Naive thymus-derived CD4-positive, alpha-beta T cell (primary cell): ENCODE data around the gene NR1H4. TPM values are rescaled to one million over a fixed set of nuclear protein-coding genes. Genes with fewer than 3 reads are reported as not detected.
"Not testable (repeated sequence)": the region's sequence is repeated elsewhere in the genome, so short reads cannot be mapped to it uniquely, and the experiment has no call there.

Experiments
- ATAC-seq: fragments of 150-1000 bp; cut with Tn5 transposase; 2 replicates; pipeline ENCODE4 v1.10.0; 2021; ENCODE audit warnings: mild to moderate bottlenecking, moderate library complexity
- CTCF ChIA-PET: fragments of 350-600 bp; sonication (Branson Sonifier 250); formaldehyde crosslinking; loops from one replicate; lab custom pipeline; 2021; ENCODE audit warnings: antibody characterized with exemption; lab: Charles Lee
- POLR2A ChIA-PET: fragments of 350-600 bp; sonication (Branson Sonifier 250); formaldehyde crosslinking; loops from one replicate; lab custom pipeline; 2021; ENCODE audit warnings: antibody characterized with exemption, inconsistent platforms; lab: Charles Lee
- DNase-seq, 9 donors: peaks; one replicate each; pipeline versions ENCODE4 v3.0.0 to v3.0.0-alpha.2; 2020 to 2022; ENCODE audit warnings: mixed read lengths in 1 of 9
- H3K27ac ChIP-seq: one replicate; pipeline ENCODE4 v1.7.0; 2013; ENCODE audit warnings: mild to moderate bottlenecking, low read depth, low read length, moderate library complexity
- H3K27me3 ChIP-seq, 2 donors: one replicate each; pipeline ENCODE4 v1.7.0; 2013; ENCODE audit warnings: low read length in 2 of 2, mild to moderate bottlenecking in 2 of 2, moderate library complexity in 2 of 2; ENCODE audit not compliant: control insufficient read depth in 2 of 2, insufficient read depth in 2 of 2
- H3K36me3 ChIP-seq, 3 experiments: 1 replicate in 2 of 3; 2 replicates in 1 of 3; pipeline ENCODE4 v1.7.0; 2013; ENCODE audit warnings: low read length in 3 of 3, mild to moderate bottlenecking in 3 of 3, moderate library complexity in 1 of 3; ENCODE audit not compliant: insufficient read depth in 3 of 3, control insufficient read depth in 2 of 3
- H3K4me1 ChIP-seq, 2 donors: one replicate each; pipeline ENCODE4 v1.7.0; 2013; ENCODE audit warnings: low read length in 2 of 2, mild to moderate bottlenecking in 2 of 2, moderate library complexity in 1 of 2; ENCODE audit not compliant: control insufficient read depth in 2 of 2, insufficient read depth in 2 of 2
- H3K4me3 ChIP-seq: 2 replicates; pipeline ENCODE4 v1.7.0; 2013; ENCODE audit warnings: mild to moderate bottlenecking, low read length
- H3K9me3 ChIP-seq, 3 experiments: 1 replicate in 2 of 3; 2 replicates in 1 of 3; pipeline ENCODE4 v1.7.0; 2013; ENCODE audit warnings: low read length in 3 of 3; ENCODE audit not compliant: control insufficient read depth in 2 of 3
- H3K27ac Mint-ChIP-seq, 9 donors: one replicate each; pipeline ENCODE4 v1.8.0; 2020 to 2022; ENCODE audit warnings: mixed read lengths in 9 of 9, mild to moderate bottlenecking in 8 of 9, moderate library complexity in 5 of 9, inconsistent platforms in 2 of 9
- H3K27me3 Mint-ChIP-seq, 5 donors: one replicate each; pipeline ENCODE4 v1.8.0; 2021 to 2022; ENCODE audit warnings: mixed read lengths in 5 of 5, mild to moderate bottlenecking in 1 of 5
- H3K36me3 Mint-ChIP-seq, 5 donors: one replicate each; pipeline ENCODE4 v1.8.0; 2020 to 2022; ENCODE audit warnings: mixed read lengths in 5 of 5, mild to moderate bottlenecking in 3 of 5, inconsistent platforms in 1 of 5
- H3K4me1 Mint-ChIP-seq, 7 donors: one replicate each; pipeline ENCODE4 v1.8.0; 2020 to 2022; ENCODE audit warnings: mixed read lengths in 7 of 7, mild to moderate bottlenecking in 3 of 7, inconsistent platforms in 1 of 7
- H3K4me3 Mint-ChIP-seq, 10 donors: one replicate each; pipeline ENCODE4 v1.8.0; 2020 to 2022; ENCODE audit warnings: mild to moderate bottlenecking in 10 of 10, mixed read lengths in 10 of 10, moderate library complexity in 6 of 10, inconsistent platforms in 2 of 10
- H3K9me3 Mint-ChIP-seq, 11 donors: one replicate each; pipeline ENCODE4 v1.8.0; 2020 to 2022; ENCODE audit warnings: mixed read lengths in 11 of 11, mild to moderate bottlenecking in 4 of 11, inconsistent platforms in 1 of 11, moderate library complexity in 1 of 11
- intact Hi-C, 2 donors: fragments of 100-400 bp; cut with micrococcal nuclease; formaldehyde crosslinking; loops; one replicate each; pipeline ENCODE4 v1.15.1; 2023
- polyA plus RNA-seq, 2 donors: library from polyadenylated mRNA; unstranded; fragments of 300-500 nt; fragmentation: Illumina TruSeq; gene quantifications; one replicate each; pipeline ENCODE4 v1.2.3, GENCODE V29; 2021
- total RNA-seq, 6 experiments: library from RNA in 5 of 6; stranded (reverse) in 5 of 6; gene quantifications; 1 replicate in 5 of 6; 2 replicates in 1 of 6; pipeline ENCODE4 v1.2.3 and lab custom pipeline; 2021 to 2026

NR1H4 gene
- total RNA-seq (not detected), polyA plus RNA-seq (not detected), total RNA-seq (lab: John Stamatoyannopoulos, UW) (not detected)

DNA sequence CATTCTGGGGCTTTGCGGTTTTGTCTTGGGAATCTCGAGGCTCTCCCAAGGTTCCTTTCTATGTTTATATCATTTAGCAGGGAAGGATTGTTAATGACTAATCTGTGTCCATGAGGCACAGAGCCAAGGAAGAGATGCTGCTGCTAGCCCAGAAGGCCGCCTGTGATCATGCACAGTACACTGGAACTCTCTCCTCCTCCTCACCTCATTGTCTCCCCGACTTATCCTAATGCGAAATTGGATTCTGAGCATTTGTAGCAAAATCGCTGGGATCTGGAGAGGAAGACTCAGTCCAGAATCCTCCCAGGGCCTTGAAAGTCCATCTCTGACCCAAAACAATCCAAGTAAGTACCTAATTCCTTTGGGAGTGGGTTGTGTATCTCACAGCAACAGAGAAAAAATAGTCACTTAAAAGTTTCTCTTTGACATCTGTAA is at the start of gene NR1H4:
NR1H4 (plus strand) TSS at position 151 of the 435 bp plus-strand sequence. CDS start 19,458 bp downstream, outside the sequence.
- no peaks in the 10 kb centered on the region for H3K36me3 ChIP-seq
- DNase-seq, result no peak
- ChIA-PET CTCF (no interaction called here), POLR2A (no interaction called here)
- no peaks in the 10 kb centered on the region for H3K4me1 ChIP-seq
- Mint-ChIP-seq H3K36me3 (no peaks in the 10 kb centered on the region), H3K27ac (no peak within 1 kb of the TSS), H3K4me1 (no peaks in the 10 kb centered on the region), H3K9me3 (peaks cover 0 to 2% (median 0%) of the 10 kb centered on the region in 11 donors), H3K4me3 (no peak within 1 kb of the TSS), H3K27me3 (peaks cover 3 to 23% (median 17%) of the 10 kb centered on the region in 5 donors)
- no peaks in the 10 kb centered on the region for H3K27me3 ChIP-seq
- ATAC-seq, result no peak
- no peak within 1 kb of the TSS for H3K4me3 ChIP-seq
- no peak within 1 kb of the TSS for H3K27ac ChIP-seq
- intact Hi-C loops, result no loop called here
- H3K9me3 ChIP-seq, result no peaks in the 10 kb centered on the region

DNA sequence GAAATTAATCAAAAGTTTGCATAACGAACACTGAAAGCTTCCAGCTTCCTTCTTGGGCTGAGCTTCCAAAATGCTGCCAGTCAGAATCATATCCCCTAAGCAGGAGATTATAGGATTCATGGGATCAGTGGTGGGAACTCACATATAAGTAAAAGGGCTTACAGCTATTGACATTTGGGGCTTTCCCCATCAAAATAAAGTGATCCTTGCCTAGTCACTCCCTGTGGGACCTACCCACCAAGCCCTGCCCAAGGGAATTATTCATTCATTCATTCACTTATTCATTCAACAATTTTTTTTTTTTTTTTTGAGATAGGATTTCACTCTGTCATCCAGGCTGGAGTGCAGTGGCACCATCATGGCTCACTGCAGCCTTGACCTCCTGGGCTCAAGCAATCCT is 47.5 kb upstream of the NR1H4 start:
- intact Hi-C loops, result no loop called here
- no peaks in the 10 kb centered on the region for H3K36me3 ChIP-seq
- Mint-ChIP-seq H3K36me3 (peaks cover 0 to 8% (median 0%) of the 10 kb centered on the region in 5 donors), H3K9me3 (peaks cover 4 to 20% (median 12%) of the 10 kb centered on the region in 11 donors), H3K4me3 (no peak overlapping the region), H3K4me1 (no peaks in the 10 kb centered on the region), H3K27me3 (peaks cover 0 to 23% (median 14%) of the 10 kb centered on the region in 5 donors), H3K27ac (no peak overlapping the region)
- CTCF ChIA-PET, result no interaction called here
- ATAC-seq (no peak), DNase-seq (no peak)
- H3K9me3 ChIP-seq, result no peaks in the 10 kb centered on the region
- no peak overlapping the region for H3K27ac ChIP-seq
- H3K27me3 ChIP-seq, result no peaks in the 10 kb centered on the region
- POLR2A ChIA-PET, result no interaction called here
- H3K4me3 ChIP-seq, result no peak overlapping the region
- H3K4me1 ChIP-seq, result no peaks in the 10 kb centered on the region

DNA sequence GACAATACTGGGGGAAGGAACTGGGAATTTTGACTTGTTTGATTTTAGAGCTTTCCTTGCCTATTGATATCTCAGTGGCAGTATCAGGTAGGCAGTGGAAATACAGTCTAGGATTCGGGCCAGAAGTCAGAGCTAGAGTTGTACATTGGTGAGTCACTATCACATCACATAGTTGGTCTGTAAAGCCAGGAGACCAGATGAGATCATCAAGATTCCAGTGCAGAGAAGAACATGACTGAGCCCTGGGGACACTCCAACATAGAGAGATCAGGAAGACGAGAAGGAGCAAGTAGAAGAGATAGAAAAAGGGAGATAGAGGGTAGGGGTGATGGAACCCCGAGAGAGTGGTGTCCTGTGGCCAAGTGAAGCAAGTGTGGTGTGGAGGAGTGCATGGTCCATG is 46.6 kb upstream of the NR1H4 start:
- Mint-ChIP-seq H3K36me3 (peaks cover 0 to 8% (median 0%) of the 10 kb centered on the region in 5 donors), H3K27ac (no peak overlapping the region), H3K27me3 (peaks cover 0 to 23% (median 14%) of the 10 kb centered on the region in 5 donors), H3K4me3 (no peak overlapping the region), H3K9me3 (peaks cover 4 to 20% (median 12%) of the 10 kb centered on the region in 11 donors), H3K4me1 (no peaks in the 10 kb centered on the region)
- H3K9me3 ChIP-seq, result no peaks in the 10 kb centered on the region
- H3K27me3 ChIP-seq, result no peaks in the 10 kb centered on the region
- no peak overlapping the region for H3K27ac ChIP-seq
- H3K4me1 ChIP-seq, result no peaks in the 10 kb centered on the region
- DNase-seq (no peak), ATAC-seq (no peak)
- intact Hi-C loops, result no loop called here
- H3K36me3 ChIP-seq, result no peaks in the 10 kb centered on the region
- ChIA-PET CTCF (no interaction called here), POLR2A (no interaction called here)
- no peak overlapping the region for H3K4me3 ChIP-seq

DNA sequence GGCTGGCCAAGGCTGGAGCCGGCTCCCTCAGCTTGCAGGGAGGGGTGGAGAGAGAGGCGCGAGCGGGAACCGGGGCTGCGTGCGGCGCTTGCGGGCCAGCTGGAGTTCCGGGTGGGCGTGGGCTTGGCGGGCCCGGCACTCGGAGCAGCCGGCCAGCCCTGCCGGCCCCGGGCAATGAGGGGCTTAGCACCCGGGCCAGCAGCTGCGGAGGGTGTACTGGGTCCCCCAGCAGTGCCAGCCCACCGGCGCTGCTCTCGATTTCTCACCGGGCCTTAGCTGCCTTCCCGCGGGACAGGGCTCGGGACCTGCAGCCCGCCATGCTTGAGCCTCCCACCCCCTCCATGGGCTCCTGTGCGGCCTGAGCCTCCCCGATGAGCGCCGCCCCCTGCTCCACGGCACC is 43.4 kb upstream of the NR1H4 start:
- intact Hi-C loops, POLR2A ChIA-PET: not testable (repeated sequence)

DNA sequence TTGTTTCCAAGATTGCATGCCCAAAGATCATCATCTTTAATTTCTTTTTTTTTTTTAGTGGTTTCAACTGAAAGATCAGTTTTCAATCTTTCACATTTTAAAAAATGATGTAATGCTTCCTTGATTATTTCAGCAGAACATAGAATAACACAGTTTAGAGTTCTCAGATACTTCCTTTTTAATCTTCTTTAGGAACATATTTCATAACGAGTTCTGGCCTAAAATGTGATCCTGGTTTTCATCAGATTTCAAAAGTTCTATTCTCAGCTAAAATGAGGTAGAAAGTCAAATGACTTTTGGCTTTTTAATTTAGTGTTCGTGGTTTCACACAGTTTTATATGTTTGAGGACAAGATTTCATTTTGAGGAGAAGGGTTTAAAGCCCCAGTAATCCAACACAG is 40.0 kb upstream of the NR1H4 start:
- no peaks in the 10 kb centered on the region for H3K27me3 ChIP-seq
- H3K9me3 ChIP-seq, result no peaks in the 10 kb centered on the region
- H3K36me3 ChIP-seq, result no peaks in the 10 kb centered on the region
- no peak overlapping the region for H3K27ac ChIP-seq
- no peak overlapping the region for H3K4me3 ChIP-seq
- no peak for DNase-seq
- Mint-ChIP-seq H3K27me3 (peaks cover 0 to 15% (median 8%) of the 10 kb centered on the region in 5 donors), H3K4me3 (no peak overlapping the region), H3K9me3 (peaks cover 0 to 6% (median 2%) of the 10 kb centered on the region in 11 donors), H3K27ac (no peak overlapping the region), H3K36me3 (no peaks in the 10 kb centered on the region), H3K4me1 (no peaks in the 10 kb centered on the region)
- CTCF ChIA-PET, result interaction anchor here (0.6 kb wide), 1 partner anchor 29 kb away, joined by 3 read pairs; no protein-coding TSS in a partner anchor
- no peaks in the 10 kb centered on the region for H3K4me1 ChIP-seq
- intact Hi-C loops, result no loop called here
- no peak for ATAC-seq
- POLR2A ChIA-PET, result no interaction called here

More for the DNA sequence above, 43.4 kb upstream of the NR1H4 start:
- CTCF ChIA-PET, H3K9me3 ChIP-seq, H3K36me3 ChIP-seq, H3K27ac ChIP-seq, ATAC-seq, H3K27me3 ChIP-seq, H3K4me1 ChIP-seq, H3K4me1 Mint-ChIP-seq, H3K27ac Mint-ChIP-seq, H3K4me3 Mint-ChIP-seq, H3K36me3 Mint-ChIP-seq, H3K4me3 ChIP-seq, DNase-seq: not testable (repeated sequence)
- Mint-ChIP-seq H3K9me3 (peaks cover 0 to 15% (median 7%) of the 10 kb centered on the region in 11 donors), H3K27me3 (peaks cover 0 to 21% (median 10%) of the 10 kb centered on the region in 5 donors)

DNA sequence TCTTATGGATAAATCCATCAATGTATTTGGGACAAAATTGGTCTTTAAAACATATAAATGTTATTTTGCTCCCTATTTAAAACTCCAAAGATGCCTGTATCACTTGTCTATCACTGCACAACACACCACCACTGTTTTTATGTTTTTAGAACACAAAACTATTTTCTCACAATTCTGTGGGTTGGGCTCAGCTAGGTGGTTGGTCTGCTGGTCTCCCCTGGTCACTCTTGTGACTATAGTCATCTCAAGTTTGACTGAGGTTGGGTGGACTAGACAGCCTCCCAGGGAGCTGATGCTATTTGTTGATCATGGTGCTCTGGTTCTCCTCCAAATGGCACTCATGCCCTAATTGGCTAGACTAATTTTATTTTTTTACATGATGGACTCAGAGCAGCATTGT is 39.5 kb upstream of the NR1H4 start:
- no peaks in the 10 kb centered on the region for H3K36me3 ChIP-seq
- intact Hi-C loops, result no loop called here
- no peaks in the 10 kb centered on the region for H3K4me1 ChIP-seq
- no peaks in the 10 kb centered on the region for H3K36me3 Mint-ChIP-seq
- no peaks in the 10 kb centered on the region for H3K9me3 ChIP-seq
- ChIA-PET CTCF (interaction anchor here (0.6 kb wide), 1 partner anchor 30 kb away, joined by 3 read pairs; no protein-coding TSS in a partner anchor), POLR2A (no interaction called here)
- no peaks in the 10 kb centered on the region for H3K4me1 Mint-ChIP-seq
- no peak for DNase-seq
- H3K9me3 Mint-ChIP-seq, result peaks cover 0 to 6% (median 1%) of the 10 kb centered on the region in 11 donors
- no peaks in the 10 kb centered on the region for H3K27me3 ChIP-seq
- peaks cover 0 to 15% (median 8%) of the 10 kb centered on the region in 5 donors for H3K27me3 Mint-ChIP-seq
- H3K4me3 Mint-ChIP-seq, result no peak overlapping the region
- H3K27ac Mint-ChIP-seq, result no peak overlapping the region
- no peak overlapping the region for H3K27ac ChIP-seq
- no peak overlapping the region for H3K4me3 ChIP-seq
- no peak for ATAC-seq

DNA sequence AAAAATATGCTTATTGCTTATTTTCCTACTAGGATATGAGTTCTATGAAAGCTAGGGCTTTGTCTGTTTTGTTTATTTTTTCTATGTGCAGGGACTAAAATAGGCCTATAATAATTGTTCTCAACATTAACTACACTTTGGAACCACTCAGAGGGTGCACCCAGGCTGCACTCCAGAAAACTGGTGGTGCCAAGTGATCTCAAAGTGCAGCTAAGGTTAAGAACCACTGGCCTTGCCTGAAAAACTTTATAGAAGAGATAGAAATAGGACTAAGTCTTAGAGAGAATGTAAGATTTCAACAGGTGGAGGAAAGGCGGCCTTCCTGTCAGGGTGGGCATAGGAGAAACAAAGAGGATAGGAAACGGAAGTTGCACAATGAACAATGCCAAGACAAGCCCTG is 37.7 kb upstream of the NR1H4 start:
- no peak overlapping the region for H3K4me3 Mint-ChIP-seq
- CTCF ChIA-PET, result no interaction called here
- DNase-seq (no peak), ATAC-seq (no peak)
- peaks cover 2 to 19% (median 8%) of the 10 kb centered on the region in 5 donors for H3K27me3 Mint-ChIP-seq
- Histone ChIP-seq H3K27me3 (no peaks in the 10 kb centered on the region), H3K9me3 (no peaks in the 10 kb centered on the region), H3K4me1 (no peaks in the 10 kb centered on the region), H3K27ac (no peak overlapping the region), H3K4me3 (no peak overlapping the region), H3K36me3 (no peaks in the 10 kb centered on the region)
- H3K9me3 Mint-ChIP-seq, result peaks cover 0 to 6% (median 0%) of the 10 kb centered on the region in 11 donors
- H3K36me3 Mint-ChIP-seq, result no peaks in the 10 kb centered on the region
- no peaks in the 10 kb centered on the region for H3K4me1 Mint-ChIP-seq
- POLR2A ChIA-PET, result no interaction called here
- intact Hi-C loops, result no loop called here
- H3K27ac Mint-ChIP-seq, result no peak overlapping the region
